ENCODE results near the gene PHF20.

PHF20 gene

GRCh38 chr20:35788796-35789195 lies 17.0 kb downstream of the PHF20 start:
- Histone ChIP-seq H3K36me3 (ENCODE audit: control insufficient read depth, insufficient read depth, low read length) (no peaks in the 10 kb centered on the region), H3K9me3 (ENCODE audit: control insufficient read depth, low read length) (no peaks in the 10 kb centered on the region), H3K9ac (no peak overlapping the region), H3K27me3 (ENCODE audit: control insufficient read depth, insufficient read depth, low read length) (no peaks in the 10 kb centered on the region), H3K4me1 (peaks cover 4% of the 10 kb centered on the region), H2AFZ (no peak overlapping the region), H3K79me2 (peaks cover 61% of the 10 kb centered on the region), H3K4me3 (ENCODE audit: low read depth, low read length) (no peak overlapping the region), H3K4me2 (ENCODE audit: low read length) (no peak overlapping the region), H3K27ac (no peak overlapping the region)
- no peak for TF ChIP-seq CTCF (IDR thresholded peaks at IDR 0.05)

GRCh38 chr20:35791097-35791496 lies 19.3 kb downstream of the PHF20 start:
- H3K4me1 ChIP-seq: peaks cover 4% of the 10 kb centered on the region
- no peak overlapping the region for H2AFZ ChIP-seq
- H3K27me3 ChIP-seq (ENCODE audit: control insufficient read depth, insufficient read depth, low read length): no peaks in the 10 kb centered on the region
- H3K9me3 ChIP-seq (ENCODE audit: control insufficient read depth, low read length): no peaks in the 10 kb centered on the region
- H3K36me3 ChIP-seq (ENCODE audit: control insufficient read depth, insufficient read depth, low read length): no peaks in the 10 kb centered on the region
- H3K79me2 ChIP-seq: peaks cover 48% of the 10 kb centered on the region
- no peak overlapping the region for H3K4me3 ChIP-seq (ENCODE audit: low read depth, low read length)
- H3K27ac ChIP-seq: no peak overlapping the region
- no peak overlapping the region for H3K9ac ChIP-seq
- TF ChIP-seq CTCF (IDR thresholded peaks at IDR 0.05): no peak
- no peak overlapping the region for H3K4me2 ChIP-seq (ENCODE audit: low read length)

GRCh38 chr20:35791821-35792220 lies 20.0 kb downstream of the PHF20 start:
- TF ChIP-seq CTCF (IDR thresholded peaks at IDR 0.05): no peak
- Histone ChIP-seq H3K36me3 (ENCODE audit: control insufficient read depth, insufficient read depth, low read length) (no peaks in the 10 kb centered on the region), H3K4me2 (ENCODE audit: low read length) (no peak overlapping the region)

DNA sequence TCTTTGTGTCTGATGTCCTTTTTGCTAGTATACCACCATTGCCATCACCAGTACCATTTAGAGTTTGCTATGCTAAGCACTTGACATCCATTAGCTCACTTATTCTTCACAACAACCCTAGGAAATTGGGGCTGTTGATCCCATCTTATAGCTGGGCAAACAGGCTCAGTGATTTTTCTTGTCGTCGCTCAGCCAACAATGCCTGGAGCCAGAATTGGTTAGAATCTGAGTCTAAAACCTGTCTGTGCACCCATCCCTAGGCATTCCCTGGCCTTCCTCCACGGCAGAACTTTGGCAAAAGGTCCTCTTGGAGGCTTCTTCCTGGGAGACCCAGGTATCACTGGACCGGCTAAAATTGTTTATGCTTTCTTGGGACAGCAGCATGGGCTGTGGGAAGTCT lies 20.9 kb downstream of the PHF20 start:
- no peak overlapping the region for H3K27ac ChIP-seq
- H3K27me3 ChIP-seq (ENCODE audit: control insufficient read depth, insufficient read depth, low read length): no peaks in the 10 kb centered on the region
- no peak overlapping the region for H3K4me2 ChIP-seq (ENCODE audit: low read length)
- no peaks in the 10 kb centered on the region for H3K36me3 ChIP-seq (ENCODE audit: control insufficient read depth, insufficient read depth, low read length)
- TF ChIP-seq CTCF (IDR thresholded peaks at IDR 0.05): no peak
- no peak overlapping the region for H2AFZ ChIP-seq
- peaks cover 42% of the 10 kb centered on the region for H3K79me2 ChIP-seq
- peaks cover 4% of the 10 kb centered on the region for H3K4me1 ChIP-seq
- H3K9me3 ChIP-seq (ENCODE audit: control insufficient read depth, low read length): no peaks in the 10 kb centered on the region
- no peak overlapping the region for H3K9ac ChIP-seq
- no peak overlapping the region for H3K4me3 ChIP-seq (ENCODE audit: low read depth, low read length)

More at GRCh38 chr20:35791821-35792220, 20.0 kb downstream of the PHF20 start:
- no peaks in the 10 kb centered on the region for H3K9me3 ChIP-seq (ENCODE audit: control insufficient read depth, low read length)
- no peak overlapping the region for H3K27ac ChIP-seq
- H3K79me2 ChIP-seq: peaks cover 45% of the 10 kb centered on the region
- H3K4me3 ChIP-seq (ENCODE audit: low read depth, low read length): no peak overlapping the region
- no peak overlapping the region for H3K9ac ChIP-seq
- H3K4me1 ChIP-seq: peaks cover 4% of the 10 kb centered on the region
- H2AFZ ChIP-seq: no peak overlapping the region
- H3K27me3 ChIP-seq (ENCODE audit: control insufficient read depth, insufficient read depth, low read length): no peaks in the 10 kb centered on the region

- Histone ChIP-seq H3K4me2 (ENCODE audit: low read length) (no peak overlapping the region), H3K27ac (no peak overlapping the region), H3K27me3 (ENCODE audit: control insufficient read depth, insufficient read depth, low read length) (no peaks in the 10 kb centered on the region), H3K36me3 (ENCODE audit: control insufficient read depth, insufficient read depth, low read length) (no peaks in the 10 kb centered on the region), H3K9me3 (ENCODE audit: control insufficient read depth, low read length) (no peaks in the 10 kb centered on the region), H3K4me3 (ENCODE audit: low read depth, low read length) (no peak overlapping the region), H2AFZ (no peak overlapping the region), H3K4me1 (no peaks in the 10 kb centered on the region), H3K79me2 (peaks cover 29% of the 10 kb centered on the region), H3K9ac (no peak overlapping the region)
- no peak for TF ChIP-seq CTCF (IDR thresholded peaks at IDR 0.05)
These were observed 24.8 kb downstream of the PHF20 start for GRCh38 chr20:35796571-35796970.
